ENCODE data around the gene ZNF492. TPM values are rescaled to one million over a fixed set of nuclear protein-coding genes. Genes with fewer than 3 reads are reported as not detected.

The ZNF492 gene
- total RNA-seq, 1 experiment from 2014 or later = not detected

- H2AFZ ChIP-seq (ENCODE audit: low read length) = no peak overlapping the region
- no peak overlapping the region for H3K9ac ChIP-seq (ENCODE audit: extremely low read depth, insufficient read length, low read length)
- no peak overlapping the region for H2BK120ac ChIP-seq (ENCODE audit: low read depth, low read length, poor library complexity, severe bottlenecking)
- Mint-ChIP-seq H3K4me3 (no peak overlapping the region), H3K36me3 (ENCODE audit: insufficient read depth in 1 of 3, low read depth in 3 of 3) (peaks cover 7 to 18% (median 11%) of the 10 kb centered on the region in 3 experiments; a peak in 6 of 7 replicates), H3K27ac (no peak overlapping the region), H3K4me1 (no peaks in the 10 kb centered on the region), H3K9me3 (peaks cover 79 to 84% of the 10 kb centered on the region in 2 experiments), H3K27me3 (ENCODE audit: low read depth) (peaks cover 3% of the 10 kb centered on the region; the same call in 1 of the 2 replicates)
- H3K79me2 ChIP-seq (ENCODE audit: insufficient read depth, low read length) = no peaks in the 10 kb centered on the region
- H2BK20ac ChIP-seq (ENCODE audit: low read depth, low read length, poor library complexity, severe bottlenecking) = no peak overlapping the region
- no peaks in the 10 kb centered on the region for H3K4me1 ChIP-seq (ENCODE audit: insufficient read depth, low read length)
- no peak overlapping the region for H3K4ac ChIP-seq (ENCODE audit: low read depth, low read length)
- H3K23me2 ChIP-seq (ENCODE audit: insufficient read length, low read depth, low read length, poor library complexity, severe bottlenecking) = no peaks in the 10 kb centered on the region
- H3K14ac ChIP-seq (ENCODE audit: insufficient read depth, low read length) = no peak overlapping the region
- H3T11ph ChIP-seq (ENCODE audit: low read length) = no peak overlapping the region
- H4K8ac ChIP-seq (replicated peaks; ENCODE audit: insufficient read length, low read depth, low read length) = no peak overlapping the region
- H4K91ac ChIP-seq (ENCODE audit: insufficient read length, low read depth, low read length) = no peak overlapping the region
- WGBS (ENCODE audit: extremely low coverage, insufficient read length, low lambda C conversion rate) = no CpG with 5 or more reads among the region's 4 CpGs
- no peak overlapping the region for H4K5ac ChIP-seq (ENCODE audit: insufficient read length, low read depth, low read length)
- H3K27ac ChIP-seq (ENCODE audit: insufficient read length, low read depth, low read length) = no peak overlapping the region
- DNase-seq = no peak
- no peak overlapping the region for H2BK15ac ChIP-seq (ENCODE audit: low read depth, low read length)
- no peak overlapping the region for H2AK5ac ChIP-seq (ENCODE audit: insufficient read length, low read length)
- no peak for TF ChIP-seq CTCF (conservative IDR thresholded peaks at IDR 0.05)
- H3K23ac ChIP-seq (ENCODE audit: insufficient read length, low read depth, low read length) = no peak overlapping the region
- H3K4me2 ChIP-seq (ENCODE audit: insufficient read depth, insufficient read length, low read length) = no peak overlapping the region
- no peak overlapping the region for H3K18ac ChIP-seq (ENCODE audit: insufficient read length, low read depth, low read length)
- H2BK5ac ChIP-seq (ENCODE audit: insufficient read length, low read length) = no peak overlapping the region
- peaks cover 83% of the 10 kb centered on the region for H3K9me3 ChIP-seq (ENCODE audit: control insufficient read depth, low read depth, low read length)
- H4K20me1 ChIP-seq (ENCODE audit: control insufficient read depth, insufficient read depth, insufficient read length) = no peaks in the 10 kb centered on the region
- H3K56ac ChIP-seq (ENCODE audit: insufficient read length, low read depth, low read length) = no peak overlapping the region
- H3K79me1 ChIP-seq (ENCODE audit: insufficient read depth, low read depth, low read length, poor library complexity, severe bottlenecking) = no peaks in the 10 kb centered on the region
- H2BK12ac ChIP-seq (ENCODE audit: insufficient read length, low read depth, low read length) = no peak overlapping the region
- H3K27me3 ChIP-seq (ENCODE audit: insufficient read depth, low read length) = no peaks in the 10 kb centered on the region
Measured at GRCh38 chr19:22619371-22619770, 14.8 kb upstream of the ZNF492 start.
